ENCODE measurements around the gene PHRF1.

DNA sequence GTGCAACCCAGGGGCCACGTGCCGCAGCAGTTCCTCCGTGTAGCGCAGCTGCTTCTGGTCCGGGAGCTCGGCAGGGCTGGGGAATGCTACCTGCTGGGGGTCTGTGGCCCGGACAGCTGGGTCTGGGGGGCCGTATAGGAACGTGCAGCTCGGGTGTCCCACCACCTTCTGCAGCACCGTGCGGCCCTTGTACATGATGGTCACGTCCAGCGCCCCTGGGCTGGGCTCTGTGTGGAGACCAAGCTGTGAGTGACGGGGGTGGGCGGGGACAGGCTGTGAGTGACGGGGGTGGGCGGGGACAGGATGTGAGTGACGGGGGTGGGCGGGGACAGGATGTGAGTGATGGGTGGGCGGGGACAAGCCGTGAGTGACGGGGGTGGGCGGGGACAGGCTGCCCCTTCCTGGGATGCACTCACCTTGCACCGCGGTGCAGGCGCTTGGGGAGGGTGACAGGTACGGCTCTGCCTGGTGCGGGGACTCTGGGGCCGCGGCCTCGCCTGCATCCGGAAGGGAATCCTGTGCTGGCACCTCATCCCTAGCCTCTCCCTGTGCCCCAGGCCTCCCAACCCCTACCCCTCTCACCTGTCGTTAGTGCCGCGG, 37.2 kb downstream of the PHRF1 start:
- TF ChIP-seq, protein P1, sequence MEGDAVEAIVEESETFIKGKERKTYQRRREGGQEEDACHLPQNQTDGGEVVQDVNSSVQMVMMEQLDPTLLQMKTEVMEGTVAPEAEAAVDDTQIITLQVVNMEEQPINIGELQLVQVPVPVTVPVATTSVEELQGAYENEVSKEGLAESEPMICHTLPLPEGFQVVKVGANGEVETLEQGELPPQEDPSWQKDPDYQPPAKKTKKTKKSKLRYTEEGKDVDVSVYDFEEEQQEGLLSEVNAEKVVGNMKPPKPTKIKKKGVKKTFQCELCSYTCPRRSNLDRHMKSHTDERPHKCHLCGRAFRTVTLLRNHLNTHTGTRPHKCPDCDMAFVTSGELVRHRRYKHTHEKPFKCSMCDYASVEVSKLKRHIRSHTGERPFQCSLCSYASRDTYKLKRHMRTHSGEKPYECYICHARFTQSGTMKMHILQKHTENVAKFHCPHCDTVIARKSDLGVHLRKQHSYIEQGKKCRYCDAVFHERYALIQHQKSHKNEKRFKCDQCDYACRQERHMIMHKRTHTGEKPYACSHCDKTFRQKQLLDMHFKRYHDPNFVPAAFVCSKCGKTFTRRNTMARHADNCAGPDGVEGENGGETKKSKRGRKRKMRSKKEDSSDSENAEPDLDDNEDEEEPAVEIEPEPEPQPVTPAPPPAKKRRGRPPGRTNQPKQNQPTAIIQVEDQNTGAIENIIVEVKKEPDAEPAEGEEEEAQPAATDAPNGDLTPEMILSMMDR (IDR thresholded peaks at IDR 0.05), result no peak
- peak; percentile 42 for TF ChIP-seq POLR2A (IDR thresholded peaks at IDR 0.05)
